H9 (cell line): ENCODE data around the gene MYLK. TPM values are rescaled to one million over a fixed set of nuclear protein-coding genes. Genes with fewer than 3 reads are reported as not detected.

ENCODE experiments used
- DNase-seq: peaks from one replicate; pipeline ENCODE4 v3.0.0-alpha.2; 2017
- H2AFZ ChIP-seq: one replicate; pipeline ENCODE4 v1.6.1; 2013; ENCODE audit warnings: mild to moderate bottlenecking, low read length, control low read depth, moderate library complexity
- H2AK5ac ChIP-seq: 2 replicates; pipeline ENCODE4 v1.6.1; 2013; ENCODE audit warnings: low read length, control low read depth, mixed read lengths; ENCODE audit not compliant: insufficient read length
- H2BK120ac ChIP-seq: one replicate; pipeline ENCODE4 v1.6.1; 2013; ENCODE audit warnings: low read depth, mild to moderate bottlenecking, low read length, control low read depth, inconsistent platforms; ENCODE audit not compliant: poor library complexity, severe bottlenecking
- H2BK12ac ChIP-seq: 2 replicates; pipeline ENCODE4 v1.6.1; 2013; ENCODE audit warnings: low read length, control low read depth, mixed read lengths, low read depth; ENCODE audit not compliant: insufficient read length
- H2BK15ac ChIP-seq: 2 replicates; pipeline ENCODE4 v1.6.1; 2013; ENCODE audit warnings: low read depth, low read length, control low read depth
- H2BK20ac ChIP-seq: one replicate; pipeline ENCODE4 v1.6.1; 2013; ENCODE audit warnings: low read depth, mild to moderate bottlenecking, low read length, control low read depth, inconsistent platforms; ENCODE audit not compliant: poor library complexity, severe bottlenecking
- H2BK5ac ChIP-seq: 2 replicates; pipeline ENCODE4 v1.6.1; 2013; ENCODE audit warnings: low read length, control low read depth, mixed read lengths; ENCODE audit not compliant: insufficient read length
- H3K14ac ChIP-seq: 2 replicates; pipeline ENCODE4 v1.6.1; 2013; ENCODE audit warnings: low read length, control low read depth; ENCODE audit not compliant: insufficient read depth
- H3K18ac ChIP-seq: 2 replicates; pipeline ENCODE4 v1.6.1; 2013; ENCODE audit warnings: low read depth, mild to moderate bottlenecking, mixed read lengths, low read length, control low read depth; ENCODE audit not compliant: insufficient read length
- H3K23ac ChIP-seq: 2 replicates; pipeline ENCODE4 v1.6.1; 2013; ENCODE audit warnings: low read length, control low read depth, mixed read lengths, low read depth; ENCODE audit not compliant: insufficient read length
- H3K23me2 ChIP-seq: 2 replicates; pipeline ENCODE4 v1.6.1; 2013; ENCODE audit warnings: low read depth, mild to moderate bottlenecking, mixed read lengths, low read length, control low read depth; ENCODE audit not compliant: insufficient read length, poor library complexity, severe bottlenecking
- H3K27ac ChIP-seq: 2 replicates; pipeline ENCODE4 v1.5.1; 2013; ENCODE audit warnings: low read length, control low read depth, mixed read lengths, low read depth; ENCODE audit not compliant: insufficient read length
- H3K27me3 ChIP-seq: 2 replicates; pipeline ENCODE4 v1.6.1; 2013; ENCODE audit warnings: low read length, control low read depth, inconsistent platforms; ENCODE audit not compliant: insufficient read depth
- H3K4ac ChIP-seq: 2 replicates; pipeline ENCODE4 v1.6.1; 2013; ENCODE audit warnings: low read depth, mild to moderate bottlenecking, control low read depth, inconsistent platforms, low read length, moderate library complexity
- H3K4me1 ChIP-seq: 2 replicates; pipeline ENCODE4 v1.6.1; 2013; ENCODE audit warnings: low read length, control low read depth, inconsistent platforms; ENCODE audit not compliant: insufficient read depth
- H3K4me2 ChIP-seq: 2 replicates; pipeline ENCODE4 v1.6.1; 2013; ENCODE audit warnings: low read length, control low read depth, mixed read lengths; ENCODE audit not compliant: insufficient read length, insufficient read depth
- H3K56ac ChIP-seq: 2 replicates; pipeline ENCODE4 v1.6.1; 2013; ENCODE audit warnings: low read depth, mild to moderate bottlenecking, mixed read lengths, low read length, control low read depth; ENCODE audit not compliant: insufficient read length
- H3K79me1 ChIP-seq: 2 replicates; pipeline ENCODE4 v1.6.1; 2013; ENCODE audit warnings: low read depth, mild to moderate bottlenecking, moderate library complexity, low read length, control low read depth, inconsistent platforms; ENCODE audit not compliant: insufficient read depth, poor library complexity, severe bottlenecking
- H3K79me2 ChIP-seq: 2 replicates; pipeline ENCODE4 v1.6.1; 2013; ENCODE audit warnings: low read length, control low read depth, inconsistent platforms; ENCODE audit not compliant: insufficient read depth
- H3K9ac ChIP-seq: 2 replicates; pipeline ENCODE4 v1.6.1; 2013; ENCODE audit warnings: low read length, control low read depth, mixed read lengths; ENCODE audit not compliant: insufficient read length; ENCODE audit errors: extremely low read depth
- H3K9me3 ChIP-seq: one replicate; pipeline ENCODE4 v1.6.1; 2013; ENCODE audit warnings: low read depth, low read length, inconsistent platforms; ENCODE audit not compliant: control insufficient read depth
- H3T11ph ChIP-seq: one replicate; pipeline ENCODE4 v1.6.1; 2013; ENCODE audit warnings: mild to moderate bottlenecking, low read length, control low read depth, inconsistent platforms
- H4K20me1 ChIP-seq: one replicate; pipeline ENCODE4 v1.6.1; 2013; ENCODE audit not compliant: control insufficient read depth, insufficient read length, insufficient read depth
- H4K5ac ChIP-seq: 2 replicates; pipeline ENCODE4 v1.6.1; 2013; ENCODE audit warnings: low read depth, mild to moderate bottlenecking, mixed read lengths, low read length, control low read depth; ENCODE audit not compliant: insufficient read length
- H4K8ac ChIP-seq: replicated peaks from 2 replicates; pipeline ENCODE4 v1.6.1; 2013; ENCODE audit warnings: low read length, control low read depth, mixed read lengths, low read depth; ENCODE audit not compliant: insufficient read length
- H4K91ac ChIP-seq: 2 replicates; pipeline ENCODE4 v1.6.1; 2013; ENCODE audit warnings: low read depth, mild to moderate bottlenecking, moderate library complexity, mixed read lengths, low read length, control low read depth; ENCODE audit not compliant: insufficient read length
- H3K27ac Mint-ChIP-seq, 3 experiments: 2 replicates in 2 of 3; 3 replicates in 1 of 3; pipeline ENCODE4 v1.8.0; 2020 to 2021; ENCODE audit warnings: mixed read lengths in 3 of 3, mild to moderate bottlenecking in 1 of 3, moderate library complexity in 1 of 3
- H3K27me3 Mint-ChIP-seq: 2 replicates; pipeline ENCODE4 v1.8.0; 2021; ENCODE audit warnings: low read depth, mild to moderate bottlenecking, moderate library complexity, mixed read lengths
- H3K36me3 Mint-ChIP-seq, 3 experiments: 2 replicates in 2 of 3; 3 replicates in 1 of 3; pipeline ENCODE4 v1.8.0; 2020 to 2021; ENCODE audit warnings: low read depth in 3 of 3, mixed read lengths in 3 of 3; ENCODE audit not compliant: insufficient read depth in 1 of 3
- H3K4me1 Mint-ChIP-seq, 2 experiments: 2 replicates each; pipeline ENCODE4 v1.8.0; 2020; ENCODE audit warnings: mixed read lengths in 2 of 2
- H3K4me3 Mint-ChIP-seq, 2 experiments: 2 replicates in 1 of 2; 3 replicates in 1 of 2; pipeline ENCODE4 v1.8.0; 2020 to 2021; ENCODE audit warnings: mild to moderate bottlenecking in 2 of 2, mixed read lengths in 2 of 2, moderate library complexity in 1 of 2
- H3K9me3 Mint-ChIP-seq, 2 experiments: 2 replicates in 1 of 2; 3 replicates in 1 of 2; pipeline ENCODE4 v1.8.0; 2020; ENCODE audit warnings: mild to moderate bottlenecking in 2 of 2, mixed read lengths in 2 of 2, moderate library complexity in 1 of 2
- WGBS: extraction: QIAGEN DNeasy Blood & Tissue Kit; methylation state at CpG from one replicate; pipeline ENCODE4 v1.1.7; 2013; ENCODE audit warnings: missing lambda C conversion rate, low lambda C conversion rate, mixed read lengths; ENCODE audit not compliant: insufficient read length; ENCODE audit errors: extremely low coverage; 5-methylcytosine and 5-hydroxymethylcytosine counted together
- total RNA-seq: library from RNA; stranded (reverse); gene quantifications from 2 replicates; pipeline ENCODE4 v1.2.1, GENCODE V29; 2021
- TF ChIP-seq, protein P1 (sequence below): fragments of 200-600 bp; sonication (generic); conservative IDR thresholded peaks from 3 replicates; pipeline ENCODE4 v1.8.0; 2021; ENCODE audit warnings: antibody characterized with exemption, mild to moderate bottlenecking

MYLK gene
- total RNA-seq, 1 experiment from 2014 or later = 10.1 TPM

GRCh38 chr3:123728014-123728413 is 156.1 kb downstream of the MYLK start:
- no peaks in the 10 kb centered on the region for H3K79me1 ChIP-seq
- H3K4me1 Mint-ChIP-seq = peaks cover 2% of the 10 kb centered on the region in 2 experiments; a peak in 2 of 4 replicates
- no peak overlapping the region for H2BK20ac ChIP-seq
- H4K20me1 ChIP-seq = no peaks in the 10 kb centered on the region
- H3K18ac ChIP-seq = no peak overlapping the region
- H3K36me3 Mint-ChIP-seq = no peaks in the 10 kb centered on the region
- no peak overlapping the region for H3K4ac ChIP-seq
- TF ChIP-seq, protein P1, sequence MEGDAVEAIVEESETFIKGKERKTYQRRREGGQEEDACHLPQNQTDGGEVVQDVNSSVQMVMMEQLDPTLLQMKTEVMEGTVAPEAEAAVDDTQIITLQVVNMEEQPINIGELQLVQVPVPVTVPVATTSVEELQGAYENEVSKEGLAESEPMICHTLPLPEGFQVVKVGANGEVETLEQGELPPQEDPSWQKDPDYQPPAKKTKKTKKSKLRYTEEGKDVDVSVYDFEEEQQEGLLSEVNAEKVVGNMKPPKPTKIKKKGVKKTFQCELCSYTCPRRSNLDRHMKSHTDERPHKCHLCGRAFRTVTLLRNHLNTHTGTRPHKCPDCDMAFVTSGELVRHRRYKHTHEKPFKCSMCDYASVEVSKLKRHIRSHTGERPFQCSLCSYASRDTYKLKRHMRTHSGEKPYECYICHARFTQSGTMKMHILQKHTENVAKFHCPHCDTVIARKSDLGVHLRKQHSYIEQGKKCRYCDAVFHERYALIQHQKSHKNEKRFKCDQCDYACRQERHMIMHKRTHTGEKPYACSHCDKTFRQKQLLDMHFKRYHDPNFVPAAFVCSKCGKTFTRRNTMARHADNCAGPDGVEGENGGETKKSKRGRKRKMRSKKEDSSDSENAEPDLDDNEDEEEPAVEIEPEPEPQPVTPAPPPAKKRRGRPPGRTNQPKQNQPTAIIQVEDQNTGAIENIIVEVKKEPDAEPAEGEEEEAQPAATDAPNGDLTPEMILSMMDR = no peak
- no peak overlapping the region for H3K27ac ChIP-seq
- no peaks in the 10 kb centered on the region for H3K4me1 ChIP-seq
- H3K9me3 Mint-ChIP-seq = no peaks in the 10 kb centered on the region
- no peak overlapping the region for H4K91ac ChIP-seq
- no peak overlapping the region for H2BK15ac ChIP-seq
- H2BK120ac ChIP-seq = no peak overlapping the region
- no peak overlapping the region for H2BK5ac ChIP-seq
- no peak overlapping the region for H2AFZ ChIP-seq
- no peak overlapping the region for H4K5ac ChIP-seq
- no peak overlapping the region for H3K27ac Mint-ChIP-seq
- no peaks in the 10 kb centered on the region for H3K27me3 Mint-ChIP-seq
- H3T11ph ChIP-seq = no peak overlapping the region
- H3K56ac ChIP-seq = no peak overlapping the region
- H3K79me2 ChIP-seq = no peaks in the 10 kb centered on the region
- H3K14ac ChIP-seq = no peak overlapping the region
- H3K9ac ChIP-seq = no peak overlapping the region
- no peak overlapping the region for H3K4me3 Mint-ChIP-seq
- DNase-seq = no peak
- H3K9me3 ChIP-seq = no peaks in the 10 kb centered on the region
- H3K4me2 ChIP-seq = no peak overlapping the region
- no peaks in the 10 kb centered on the region for H3K27me3 ChIP-seq
- no CpG with 5 or more reads among the region's 2 CpGs for WGBS
- no peaks in the 10 kb centered on the region for H3K23me2 ChIP-seq
- H3K23ac ChIP-seq = no peak overlapping the region
- H2BK12ac ChIP-seq = no peak overlapping the region
- H4K8ac ChIP-seq = no peak overlapping the region
- no peak overlapping the region for H2AK5ac ChIP-seq
